Colonic mucosa (tissue), 4 donors: ENCODE results near the gene CYTIP. TPM values are rescaled to one million over a fixed set of nuclear protein-coding genes. Genes with fewer than 3 reads are reported as not detected.

ENCODE experiments used
- DNase-seq: peaks from one replicate; pipeline ENCODE4 v3.0.0-alpha.2; 2020
- H3K27ac ChIP-seq: fragments of 200-600 bp; one replicate; pipeline ENCODE4 v1.8.0; 2021
- H3K27me3 ChIP-seq: fragments of 200-600 bp; one replicate; pipeline ENCODE4 v1.8.0; 2021
- H3K36me3 ChIP-seq: fragments of 200-600 bp; one replicate; pipeline ENCODE4 v1.8.0; 2021
- H3K4me1 ChIP-seq: fragments of 200-600 bp; one replicate; pipeline ENCODE4 v1.8.0; 2021; ENCODE audit warnings: mild to moderate bottlenecking
- H3K4me3 ChIP-seq: fragments of 200-600 bp; one replicate; pipeline ENCODE4 v1.8.0; 2021
- H3K9ac ChIP-seq, 2 donors: one replicate each; pipeline ENCODE4 v1.7.0; 2013; ENCODE audit warnings: control low read depth in 2 of 2, low read depth in 2 of 2, low read length in 2 of 2
- H3K9me3 ChIP-seq: fragments of 200-600 bp; one replicate; pipeline ENCODE4 v1.8.0; 2021
- intact Hi-C: fragments of 100-400 bp; cut with DNase I; formaldehyde crosslinking; loops from one replicate; pipeline ENCODE4 v1.14.1; 2022
- total RNA-seq, 2 donors: library from RNA; stranded (reverse); fragmentation: NEBNext Ultra II Directional in 1 of 2; extraction: Animal tissue kit (Norgen Biotek cat#: 25700) in 1 of 2; gene quantifications; one replicate each; pipeline ENCODE4 v1.2.1, GENCODE V29; 2021
- TF ChIP-seq, protein P1 (sequence below): fragments of 200-600 bp; IDR thresholded peaks from one replicate; pipeline ENCODE4 v1.8.0; 2022; ENCODE audit warnings: antibody characterized with exemption, mild to moderate bottlenecking
- donor health status: healthy.
- donor health status: DM: no; HTN: no; CAD: no.
- donor health status: DM: no; HTN: no; CAD: no.

Gene CYTIP
- total RNA-seq, 2 donors from 2014 or later, result 5.9 to 8.0 TPM

DNA sequence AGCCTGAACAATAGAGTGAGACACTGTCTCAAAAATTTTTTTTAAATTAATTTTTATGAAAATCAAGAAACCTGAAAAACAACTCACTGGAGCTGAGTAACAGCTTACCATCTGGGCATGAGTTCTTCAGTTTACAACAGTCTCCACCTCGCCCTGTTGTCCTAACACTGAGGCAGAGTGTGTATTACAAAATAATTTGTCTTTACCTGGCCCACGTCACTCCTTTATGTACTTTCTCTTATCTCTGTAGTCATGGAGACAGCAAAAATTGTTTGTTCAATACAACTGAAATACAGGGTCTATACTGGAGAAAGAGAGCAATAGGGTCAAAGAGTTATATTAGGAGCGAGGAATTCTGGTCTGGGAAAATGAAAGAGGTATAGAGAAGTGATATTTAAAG is 48.1 kb downstream of the CYTIP start:
- H3K27me3 ChIP-seq, result no peaks in the 10 kb centered on the region
- no peaks in the 10 kb centered on the region for H3K9me3 ChIP-seq
- intact Hi-C loops, result no loop called here
- peak overlapping the region; percentile 66 for H3K27ac ChIP-seq
- TF ChIP-seq, protein P1, sequence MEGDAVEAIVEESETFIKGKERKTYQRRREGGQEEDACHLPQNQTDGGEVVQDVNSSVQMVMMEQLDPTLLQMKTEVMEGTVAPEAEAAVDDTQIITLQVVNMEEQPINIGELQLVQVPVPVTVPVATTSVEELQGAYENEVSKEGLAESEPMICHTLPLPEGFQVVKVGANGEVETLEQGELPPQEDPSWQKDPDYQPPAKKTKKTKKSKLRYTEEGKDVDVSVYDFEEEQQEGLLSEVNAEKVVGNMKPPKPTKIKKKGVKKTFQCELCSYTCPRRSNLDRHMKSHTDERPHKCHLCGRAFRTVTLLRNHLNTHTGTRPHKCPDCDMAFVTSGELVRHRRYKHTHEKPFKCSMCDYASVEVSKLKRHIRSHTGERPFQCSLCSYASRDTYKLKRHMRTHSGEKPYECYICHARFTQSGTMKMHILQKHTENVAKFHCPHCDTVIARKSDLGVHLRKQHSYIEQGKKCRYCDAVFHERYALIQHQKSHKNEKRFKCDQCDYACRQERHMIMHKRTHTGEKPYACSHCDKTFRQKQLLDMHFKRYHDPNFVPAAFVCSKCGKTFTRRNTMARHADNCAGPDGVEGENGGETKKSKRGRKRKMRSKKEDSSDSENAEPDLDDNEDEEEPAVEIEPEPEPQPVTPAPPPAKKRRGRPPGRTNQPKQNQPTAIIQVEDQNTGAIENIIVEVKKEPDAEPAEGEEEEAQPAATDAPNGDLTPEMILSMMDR, result no peak
- H3K36me3 ChIP-seq, result no peaks in the 10 kb centered on the region
- peak; percentile 53 for DNase-seq
- H3K4me1 ChIP-seq, result no peaks in the 10 kb centered on the region
- H3K4me3 ChIP-seq, result no peak overlapping the region
- no peak overlapping the region for H3K9ac ChIP-seq

DNA sequence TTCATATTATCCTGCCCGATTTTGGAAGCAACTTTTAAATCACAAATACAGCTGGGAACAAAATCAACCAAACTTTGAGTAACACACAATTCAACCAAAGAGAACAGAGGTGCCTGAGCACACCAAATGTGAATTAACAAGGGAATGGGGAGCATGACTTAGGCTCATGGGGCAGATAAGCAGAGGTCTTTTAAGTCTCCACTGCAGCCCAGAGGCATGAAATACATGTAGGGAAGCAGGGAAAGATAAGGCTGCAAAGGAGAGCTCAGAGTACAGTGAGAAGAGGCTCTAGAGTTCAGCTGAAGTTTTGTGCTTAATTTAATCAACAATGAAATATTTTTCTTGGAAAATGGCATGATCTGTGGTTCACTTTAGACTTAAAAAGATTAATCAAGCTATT is 49.0 kb downstream of the CYTIP start:
- H3K9me3 ChIP-seq, result no peaks in the 10 kb centered on the region
- no peaks in the 10 kb centered on the region for H3K4me1 ChIP-seq
- no peaks in the 10 kb centered on the region for H3K27me3 ChIP-seq
- H3K4me3 ChIP-seq, result no peak overlapping the region
- H3K27ac ChIP-seq, result peak overlapping the region; percentile 66
- TF ChIP-seq, protein P1, result no peak
- no peak for DNase-seq
- H3K36me3 ChIP-seq, result no peaks in the 10 kb centered on the region
- intact Hi-C loops, result no loop called here
- H3K9ac ChIP-seq, result no peak overlapping the region

DNA sequence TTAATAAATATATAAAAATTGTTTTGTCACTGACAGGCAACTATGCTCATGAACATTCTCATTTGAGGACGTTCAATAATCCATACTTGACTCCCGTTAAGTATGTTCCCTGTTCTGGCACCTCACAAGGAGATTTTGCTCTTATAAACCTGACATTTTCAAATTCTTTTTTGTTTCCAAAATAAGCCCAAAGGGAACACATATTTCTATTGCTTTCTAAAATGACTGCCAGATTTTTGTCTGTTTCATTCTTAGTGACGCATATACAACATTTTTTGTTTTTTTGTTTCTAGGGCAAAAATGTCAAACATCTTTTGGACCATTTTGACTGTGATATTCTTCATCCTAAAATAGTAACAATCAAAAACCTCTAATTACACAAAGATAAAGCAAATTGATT is 50.5 kb downstream of the CYTIP start:
- TF ChIP-seq, protein P1, result no peak
- H3K36me3 ChIP-seq, result no peaks in the 10 kb centered on the region
- no peak for DNase-seq
- no peaks in the 10 kb centered on the region for H3K9me3 ChIP-seq
- no peaks in the 10 kb centered on the region for H3K27me3 ChIP-seq
- H3K4me1 ChIP-seq, result no peaks in the 10 kb centered on the region
- H3K9ac ChIP-seq, result no peak overlapping the region
- no peak overlapping the region for H3K4me3 ChIP-seq
- intact Hi-C loops, result no loop called here
- no peak overlapping the region for H3K27ac ChIP-seq

DNA sequence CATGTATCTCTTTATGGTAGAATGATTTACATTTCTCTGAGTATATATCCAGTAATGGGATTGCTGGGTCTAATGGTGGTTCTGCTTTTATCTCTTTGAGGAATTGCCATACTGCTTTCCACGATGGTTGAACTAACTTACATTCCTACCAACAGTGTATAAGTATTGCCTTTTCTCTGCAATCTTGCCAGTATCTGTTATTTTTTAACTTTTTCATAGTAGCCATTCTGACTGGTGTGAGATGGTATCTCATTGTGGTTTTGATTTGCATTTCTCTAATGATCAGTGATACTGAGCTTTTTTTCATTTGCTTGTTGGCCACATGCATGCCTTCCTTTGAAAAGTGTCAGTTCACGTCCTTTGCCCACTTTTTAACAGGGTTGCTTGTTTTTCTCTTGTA is 55.1 kb downstream of the CYTIP start:
- no peaks in the 10 kb centered on the region for H3K9me3 ChIP-seq
- DNase-seq, result no peak
- H3K36me3 ChIP-seq, result no peaks in the 10 kb centered on the region
- H3K27me3 ChIP-seq, result no peaks in the 10 kb centered on the region
- intact Hi-C loops, result no loop called here
- TF ChIP-seq, protein P1, result no peak
- no peak overlapping the region for H3K27ac ChIP-seq
- no peak overlapping the region for H3K4me3 ChIP-seq
- H3K4me1 ChIP-seq, result no peaks in the 10 kb centered on the region
- no peak overlapping the region for H3K9ac ChIP-seq

DNA sequence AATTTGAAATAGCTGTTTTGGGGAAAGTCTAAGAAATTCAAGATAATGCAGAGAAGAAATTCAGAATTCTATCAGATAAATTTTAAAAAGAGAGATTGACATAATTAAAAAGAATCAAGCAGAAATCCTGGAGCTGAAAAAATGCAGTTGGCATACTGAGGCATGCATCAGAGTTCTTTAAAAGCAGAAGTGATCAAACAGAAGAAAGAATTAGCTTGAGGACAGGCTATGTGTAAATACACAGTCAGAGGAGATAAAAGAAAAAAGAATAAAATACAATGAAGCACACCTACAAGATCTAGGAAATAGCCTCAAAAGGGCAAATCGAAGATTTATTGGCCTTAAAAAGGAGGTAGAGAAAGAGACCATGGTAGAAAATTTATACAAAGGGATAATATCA is 57.1 kb downstream of the CYTIP start:
- intact Hi-C loops, result no loop called here
- H3K27me3 ChIP-seq, result no peaks in the 10 kb centered on the region
- H3K36me3 ChIP-seq, result no peaks in the 10 kb centered on the region
- no peak for DNase-seq
- no peaks in the 10 kb centered on the region for H3K9me3 ChIP-seq
- no peak overlapping the region for H3K4me3 ChIP-seq
- H3K9ac ChIP-seq, result no peak overlapping the region
- no peaks in the 10 kb centered on the region for H3K4me1 ChIP-seq
- TF ChIP-seq, protein P1, result no peak
- H3K27ac ChIP-seq, result no peak overlapping the region

DNA sequence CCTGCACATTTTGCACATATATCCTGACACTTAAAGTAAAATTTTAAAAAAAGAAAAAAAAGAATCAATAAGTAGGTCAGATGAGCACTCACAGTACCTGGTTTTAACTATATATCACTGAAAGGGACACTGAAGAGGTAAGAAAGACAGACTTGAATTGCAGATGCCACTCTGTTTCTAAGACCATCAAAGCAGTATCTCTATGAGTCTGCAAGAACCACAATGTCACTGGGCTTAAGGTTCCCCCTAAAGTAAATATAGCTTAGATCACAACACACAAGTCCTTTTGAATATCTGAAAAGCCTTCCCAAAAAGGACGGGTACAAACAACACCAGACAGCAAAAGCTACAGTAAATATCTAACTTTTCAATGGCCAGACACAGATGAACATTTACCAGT is 57.6 kb downstream of the CYTIP start:
- no peaks in the 10 kb centered on the region for H3K36me3 ChIP-seq
- DNase-seq, result no peak
- TF ChIP-seq, protein P1, result no peak
- H3K4me3 ChIP-seq, result no peak overlapping the region
- intact Hi-C loops, result no loop called here
- H3K9ac ChIP-seq, result no peak overlapping the region
- no peaks in the 10 kb centered on the region for H3K9me3 ChIP-seq
- H3K27me3 ChIP-seq, result no peaks in the 10 kb centered on the region
- H3K4me1 ChIP-seq, result no peaks in the 10 kb centered on the region
- no peak overlapping the region for H3K27ac ChIP-seq
